Measurements from ENCODE around the gene ANO2. TPM values are rescaled to one million over a fixed set of nuclear protein-coding genes. Genes with fewer than 3 reads are reported as not detected.

Gene ANO2
- total and polyA plus RNA-seq, 2 donors (not counting 3 experiments of a cell fraction or from before 2014, with no cell fraction given): 15.4 to 65.0 TPM

DNA sequence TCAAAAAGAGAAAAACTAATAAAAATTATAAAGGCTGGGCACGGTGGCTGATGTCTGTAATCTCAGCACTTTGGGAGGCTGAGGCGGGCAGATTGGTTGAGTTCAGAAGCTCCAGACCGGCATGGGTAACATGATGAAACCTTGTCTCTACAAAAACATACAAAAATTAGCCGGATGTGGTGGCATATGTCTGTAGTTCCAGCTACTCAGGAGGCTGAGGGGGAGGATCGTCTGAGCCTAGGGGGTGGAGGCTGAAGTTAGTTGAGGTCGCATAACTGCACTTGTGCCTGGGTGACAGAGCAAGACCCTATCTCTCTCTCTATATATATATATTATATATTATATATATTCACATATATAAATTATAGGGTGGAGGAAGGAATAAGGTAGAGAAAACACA, 32.5 kb upstream of the ANO2 start:
- BruUV-seq (replicated peaks): no TSS peak
- FAIRE-seq (no peak), DNase-seq (ENCODE audit: low read depth, low spot score) (no peak)
- intact Hi-C loops (cut with micrococcal nuclease): no loop called here
- Histone ChIP-seq H3K27me3 (ENCODE audit: control insufficient read depth in 2 of 2, insufficient read depth in 2 of 2, low read length in 2 of 2) (no peaks in the 10 kb centered on the region), H3K4me3 (replicated peaks in 1 of 3; ENCODE audit: insufficient read depth in 1 of 3, low read depth in 1 of 3, low read length in 3 of 3) (no peak overlapping the region), H3K27ac (ENCODE audit: insufficient read depth, low read depth, low read length) (no peak overlapping the region), H3K9me3 (replicated peaks; ENCODE audit: control insufficient read depth, insufficient read depth, low read length) (no peaks in the 10 kb centered on the region), H2AFZ (ENCODE audit: low read depth, low read length) (no peak overlapping the region), H3K4me2 (ENCODE audit: insufficient read depth, low read length) (no peak overlapping the region), H3K9me1 (replicated peaks; ENCODE audit: control insufficient read depth, extremely low read depth, insufficient read depth, low read length) (no peaks in the 10 kb centered on the region), H3K9ac (replicated peaks; ENCODE audit: extremely low read depth, insufficient read depth, low read length) (no peak overlapping the region), H4K20me1 (replicated peaks; ENCODE audit: control insufficient read depth, extremely low read depth, insufficient read depth, low read length) (peaks cover 15% of the 10 kb centered on the region), H3K4me1 (ENCODE audit: control insufficient read depth, extremely low read depth, insufficient read depth, low read length) (peaks cover 2% of the 10 kb centered on the region), H3K36me3 (ENCODE audit: control insufficient read depth in 2 of 2, extremely low read depth in 1 of 2, insufficient read depth in 2 of 2, low read length in 2 of 2) (peaks cover 62 to 67% of the 10 kb centered on the region in 2 experiments), H3K79me2 (ENCODE audit: control insufficient read depth, insufficient read depth, low read length) (peaks cover 21% of the 10 kb centered on the region)
- ChIA-PET POLR2A (no interaction called here), CTCF (interaction anchor here (2.2 kb wide), 1 partner anchor 11 kb away, joined by 9 read pairs; no protein-coding TSS in a partner anchor)
- dilution Hi-C loops (cut with MboI; ENCODE audit: extremely low pct_ligation_motif_present, low sequenced_read_pairs): no loop called here
- TF ChIP-seq EZH2 (IDR thresholded peaks at IDR 0.05; ENCODE audit: borderline replicate concordance, low read depth, low read length, severe bottlenecking): no peak
- no peak for TF ChIP-seq MYC (IDR thresholded peaks at IDR 0.05; ENCODE audit: low read depth, low read length)
- TF ChIP-seq, protein P1, sequence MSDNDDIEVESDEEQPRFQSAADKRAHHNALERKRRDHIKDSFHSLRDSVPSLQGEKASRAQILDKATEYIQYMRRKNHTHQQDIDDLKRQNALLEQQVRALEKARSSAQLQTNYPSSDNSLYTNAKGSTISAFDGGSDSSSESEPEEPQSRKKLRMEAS (IDR thresholded peaks at IDR 0.05; ENCODE audit: insufficient read depth, insufficient read length): no peak
- TF ChIP-seq CTCF (IDR thresholded peaks at IDR 0.05; ENCODE audit: extremely low read depth in 1 of 2, insufficient read depth in 1 of 2, low read depth in 1 of 2, low read length in 2 of 2): no peak
- no peak for TF ChIP-seq JUN (IDR thresholded peaks at IDR 0.05; ENCODE audit: borderline replicate concordance, insufficient read depth, insufficient read length, low read depth)
- TF ChIP-seq GATA2 (IDR thresholded peaks at IDR 0.05; ENCODE audit: insufficient read depth, insufficient read length, low read depth, low read length): no peak
- TF ChIP-seq POLR2AphosphoS5 (IDR thresholded peaks at IDR 0.05; ENCODE audit: insufficient read depth, low read depth, low read length): no peak
- TF ChIP-seq FOS (IDR thresholded peaks at IDR 0.05; ENCODE audit: borderline replicate concordance, insufficient read depth, low read length): no peak
- no peak for TF ChIP-seq POLR2A (IDR thresholded peaks at IDR 0.05; ENCODE audit: low read depth, low read length)
